Right renal pelvis (tissue), 4 donors: ENCODE measurements around the gene SLC4A9. TPM values are rescaled to one million over a fixed set of nuclear protein-coding genes. Genes with fewer than 3 reads are reported as not detected.
"Not testable (repeated sequence)": the region's sequence is repeated elsewhere in the genome, so short reads cannot be mapped to it uniquely, and the experiment has no call there.

ENCODE experiments used
- DNase-seq, 4 donors: peaks; one replicate each; pipeline ENCODE4 v3.0.0-alpha.2; 2013; ENCODE audit warnings: low read depth in 4 of 4, low spot score in 3 of 4, missing footprints in 1 of 4
- polyA plus RNA-seq, 4 donors: library from polyadenylated mRNA; unstranded; fragments of 120-200 nt; gene quantifications; one replicate each; pipeline ENCODE4 v1.2.1, GENCODE V29; 2013; ENCODE audit not compliant: insufficient read length in 4 of 4

SLC4A9 gene
- polyA plus RNA-seq, 4 donors = 17.6 to 36.2 (median 19.8) TPM

- DNase-seq = no peak
These were observed 31.7 kb downstream of the SLC4A9 start for GRCh38 chr5:140391732-140392131.

GRCh38 chr5:140393738-140394137 is 33.7 kb downstream of the SLC4A9 start:
- no peak for DNase-seq

- DNase-seq = no peak
These were observed 38.4 kb downstream of the SLC4A9 start for GRCh38 chr5:140398379-140398811.

GRCh38 chr5:140399979-140400729 is 40.2 kb downstream of the SLC4A9 start:
- DNase-seq = no peak

GRCh38 chr5:140400730-140401361 is 40.9 kb downstream of the SLC4A9 start:
- peak; percentile 92 to 95 (median 92) for DNase-seq

GRCh38 chr5:140401362-140402257 is 41.6 kb downstream of the SLC4A9 start, which contains the start of gene ANKHD1:
Gene ANKHD1, plus strand, starts transcription at chr5:140401833. Its CDS starts 135 bp downstream, at chr5:140401968.
- DNase-seq = peak; percentile 97 to 100 (median 100)

- peak; percentile 14 to 48 (median 36) for DNase-seq
These were observed 42.5 kb downstream of the SLC4A9 start for GRCh38 chr5:140402258-140403074.

- no peak for DNase-seq
These were observed 43.6 kb downstream of the SLC4A9 start for GRCh38 chr5:140403613-140404012.

- DNase-seq = no peak
These were observed 48.8 kb downstream of the SLC4A9 start for GRCh38 chr5:140408750-140409241.

GRCh38 chr5:140413230-140413629 is 53.2 kb downstream of the SLC4A9 start:
- no peak for DNase-seq

- DNase-seq = no peak
These were observed 57.2 kb downstream of the SLC4A9 start for GRCh38 chr5:140417235-140417634.

- DNase-seq = no peak
These were observed 59.0 kb downstream of the SLC4A9 start for GRCh38 chr5:140418862-140419520.

- DNase-seq = no peak
These were observed 60.2 kb downstream of the SLC4A9 start for GRCh38 chr5:140420226-140420570.

GRCh38 chr5:140420665-140421361 is 60.8 kb downstream of the SLC4A9 start:
- no peak for DNase-seq

- DNase-seq = not testable (repeated sequence)
These were observed 61.4 kb downstream of the SLC4A9 start for GRCh38 chr5:140421375-140421774.

- no peak for DNase-seq
These were observed 63.6 kb downstream of the SLC4A9 start for GRCh38 chr5:140423609-140424008.

- DNase-seq = no peak
These were observed 64.1 kb downstream of the SLC4A9 start for GRCh38 chr5:140424135-140424534.
